B cell (primary cell): ENCODE results near the gene OTOF. TPM values are rescaled to one million over a fixed set of nuclear protein-coding genes. Genes with fewer than 3 reads are reported as not detected.

Experiments
- ATAC-seq: fragments of 200-7000 bp; cut with Tn5 transposase; one replicate; pipeline ENCODE4 v1.10.0; 2021; ENCODE audit warnings: low read depth, mild to moderate bottlenecking, moderate number of reproducible peaks, moderate library complexity
- CTCF ChIA-PET: fragments of 350-600 bp; sonication (Branson Sonifier 250); formaldehyde crosslinking; loops from one replicate; lab custom pipeline; 2021; ENCODE audit warnings: antibody characterized with exemption, inconsistent platforms; lab: Charles Lee
- POLR2A ChIA-PET: fragments of 350-600 bp; sonication (Branson Sonifier 250); formaldehyde crosslinking; loops from one replicate; lab custom pipeline; 2021; ENCODE audit warnings: antibody characterized with exemption; lab: Charles Lee
- DNase-seq: peaks from one replicate; pipeline ENCODE4 v3.0.0; 2013
- H2AFZ ChIP-seq: 2 replicates; pipeline ENCODE4 v1.6.1; 2012; ENCODE audit warnings: mild to moderate bottlenecking, low read depth, low read length; ENCODE audit not compliant: insufficient read depth, poor library complexity, severe bottlenecking
- H3K27ac ChIP-seq, 2 donors: 1 replicate in 1 of 2; 2 replicates in 1 of 2; pipeline ENCODE4 v1.5.1; 2012 to 2013; ENCODE audit warnings: low read length in 2 of 2, mild to moderate bottlenecking in 2 of 2, moderate library complexity in 1 of 2
- H3K27me3 ChIP-seq, 4 experiments: fragments of 200-600 bp in 1 of 4; sonication (generic) in 1 of 4; replicated peaks in 1 of 4; 1 replicate in 2 of 4; 2 replicates in 2 of 4; pipeline versions ENCODE4 v1.6.1 to v1.7.0; 2013 to 2016; ENCODE audit warnings: low read length in 3 of 4, mild to moderate bottlenecking in 2 of 4, mixed read lengths in 1 of 4, moderate library complexity in 1 of 4; ENCODE audit not compliant: insufficient read depth in 4 of 4, control insufficient read depth in 3 of 4; ENCODE audit errors: control extremely low read depth in 1 of 4
- H3K36me3 ChIP-seq, 2 experiments: replicated peaks in 1 of 2; 1 replicate in 1 of 2; 2 replicates in 1 of 2; pipeline versions ENCODE4 v1.6.1 to v1.7.1; 2013; ENCODE audit warnings: low read length in 1 of 2; ENCODE audit not compliant: insufficient read depth in 2 of 2, control insufficient read depth in 1 of 2; ENCODE audit errors: control extremely low read depth in 1 of 2, extremely low read depth in 1 of 2
- H3K4me1 ChIP-seq, 2 donors: fragments of 200-600 bp in 1 of 2; sonication (generic) in 1 of 2; 1 replicate in 1 of 2; 2 replicates in 1 of 2; pipeline versions ENCODE4 v1.5.1 to v1.6.1; 2013 to 2017; ENCODE audit warnings: low read length in 2 of 2; ENCODE audit not compliant: control insufficient read depth in 2 of 2, insufficient read depth in 2 of 2
- H3K4me2 ChIP-seq: replicated peaks from 2 replicates; pipeline ENCODE3; 2012; ENCODE audit warnings: mild to moderate bottlenecking, low read depth, low read length; ENCODE audit not compliant: poor library complexity, severe bottlenecking
- H3K4me3 ChIP-seq, 5 experiments: fragments of 200-600 bp in 1 of 5; sonication (generic) in 1 of 5; 1 replicate in 3 of 5; 2 replicates in 2 of 5; pipeline versions ENCODE4 v1.5.1 to v1.7.0; 2011 to 2016; ENCODE audit warnings: low read length in 4 of 5, mild to moderate bottlenecking in 4 of 5, low read depth in 2 of 5, control low read depth in 1 of 5, moderate library complexity in 1 of 5; ENCODE audit not compliant: insufficient read depth in 1 of 5; ENCODE audit errors: control extremely low read depth in 1 of 5, extremely low read depth in 1 of 5
- H3K79me2 ChIP-seq: fragments of 200-600 bp; sonication (generic); one replicate; pipeline ENCODE4 v1.6.0; 2016; ENCODE audit warnings: low read length; ENCODE audit not compliant: control insufficient read depth, insufficient read depth
- H3K9ac ChIP-seq: fragments of 200-600 bp; sonication (generic); 2 replicates; pipeline ENCODE4 v1.6.1; 2017; ENCODE audit warnings: mild to moderate bottlenecking, low read length, moderate library complexity
- H3K9me3 ChIP-seq, 3 donors: one replicate each; pipeline versions ENCODE4 v1.6.1 to v1.7.1; 2013; ENCODE audit warnings: low read length in 2 of 3; ENCODE audit not compliant: control insufficient read depth in 2 of 3, insufficient read depth in 1 of 3; ENCODE audit errors: control extremely low read depth in 1 of 3
- H4K20me1 ChIP-seq: 2 replicates; pipeline ENCODE4 v1.6.0; 2012; ENCODE audit warnings: mild to moderate bottlenecking, low read length; ENCODE audit not compliant: insufficient read depth, control insufficient read depth, poor library complexity, severe bottlenecking
- H3K27ac Mint-ChIP-seq: one replicate; pipeline ENCODE4 v1.8.0; 2021; ENCODE audit warnings: mixed read lengths
- H3K27me3 Mint-ChIP-seq: one replicate; pipeline ENCODE4 v1.8.0; 2021; ENCODE audit warnings: mixed read lengths
- H3K4me1 Mint-ChIP-seq: one replicate; pipeline ENCODE4 v1.8.0; 2021; ENCODE audit warnings: mixed read lengths
- H3K4me3 Mint-ChIP-seq: one replicate; pipeline ENCODE4 v1.8.0; 2021; ENCODE audit warnings: mixed read lengths
- H3K9me3 Mint-ChIP-seq: one replicate; pipeline ENCODE4 v1.8.0; 2022; ENCODE audit warnings: mixed read lengths; ENCODE audit not compliant: insufficient read depth
- EZH2 ChIP-seq: IDR thresholded peaks from 2 replicates; pipeline ENCODE4 v1.6.1; 2012; ENCODE audit warnings: borderline replicate concordance, low read depth, mild to moderate bottlenecking, moderate library complexity, low read length; ENCODE audit not compliant: insufficient read depth, poor library complexity, severe bottlenecking
- WGBS: methylation state at CpG from one replicate; pipeline ENCODE4 v1.1.5; 2013; ENCODE audit warnings: missing lambda C conversion rate; ENCODE audit not compliant: insufficient coverage; 5-methylcytosine and 5-hydroxymethylcytosine counted together
- intact Hi-C: fragments of 100-400 bp; cut with micrococcal nuclease; formaldehyde crosslinking; loops from one replicate; pipeline ENCODE4 v1.10.0; 2022
- polyA plus RNA-seq: library from polyadenylated mRNA; depleted of rRNA; stranded (reverse); fragments of >200 nt; gene quantifications from 2 replicates; pipeline ENCODE4 v1.2.3, GENCODE V29; 2012
- total RNA-seq, 2 donors: library from RNA; stranded (reverse); fragments of 120-200 nt in 1 of 2; gene quantifications; 1 replicate in 1 of 2; 2 replicates in 1 of 2; pipeline versions ENCODE4 v1.2.3 to v1.2.4, GENCODE V29; 2013 to 2022
- TF ChIP-seq, protein P1 (sequence below): fragments of 200-600 bp; IDR thresholded peaks from one replicate; pipeline ENCODE4 v1.8.0; 2022; ENCODE audit warnings: antibody characterized with exemption, mild to moderate bottlenecking

OTOF gene
- total and polyA plus RNA-seq, 2 donors (not counting 1 experiment from before 2014, with no cell fraction given) = not detected

DNA sequence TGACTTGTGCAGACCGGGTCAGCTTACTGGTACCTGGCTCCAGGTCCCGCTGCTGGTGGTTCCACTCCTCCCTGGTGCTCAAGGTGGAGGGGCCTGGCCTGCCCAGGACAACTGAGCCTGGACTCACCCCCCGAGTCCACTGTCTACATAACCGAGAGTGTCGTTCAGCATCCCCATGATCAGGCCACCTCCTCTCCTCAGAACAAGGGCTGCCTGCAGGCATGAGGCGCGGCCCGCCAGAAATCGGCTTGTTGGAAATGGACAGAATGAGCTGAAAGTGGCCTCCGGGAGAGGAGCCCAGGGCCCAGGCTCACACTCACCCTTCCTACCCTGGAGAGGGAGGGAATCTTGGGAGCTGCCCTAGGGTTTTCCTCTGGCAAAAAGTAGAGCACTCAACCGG, 38.9 kb upstream of the OTOF start:
- ATAC-seq = no peak
- H3K27ac ChIP-seq = no peak overlapping the region
- no peak overlapping the region for H3K4me3 ChIP-seq
- no peaks in the 10 kb centered on the region for H3K4me1 ChIP-seq
- Mint-ChIP-seq H3K4me1 (no peaks in the 10 kb centered on the region), H3K9me3 (no peaks in the 10 kb centered on the region), H3K27me3 (peaks cover 6% of the 10 kb centered on the region), H3K27ac (no peak overlapping the region), H3K4me3 (no peak overlapping the region)
- H3K9me3 ChIP-seq = no peaks in the 10 kb centered on the region
- POLR2A ChIA-PET = no interaction called here
- 81% methylated on average over 6 of the region's 11 CpGs for WGBS
- H3K9ac ChIP-seq = no peak overlapping the region
- no peak for DNase-seq
- H3K79me2 ChIP-seq = no peaks in the 10 kb centered on the region
- H3K27me3 ChIP-seq = no peaks in the 10 kb centered on the region
- TF ChIP-seq, protein P1, sequence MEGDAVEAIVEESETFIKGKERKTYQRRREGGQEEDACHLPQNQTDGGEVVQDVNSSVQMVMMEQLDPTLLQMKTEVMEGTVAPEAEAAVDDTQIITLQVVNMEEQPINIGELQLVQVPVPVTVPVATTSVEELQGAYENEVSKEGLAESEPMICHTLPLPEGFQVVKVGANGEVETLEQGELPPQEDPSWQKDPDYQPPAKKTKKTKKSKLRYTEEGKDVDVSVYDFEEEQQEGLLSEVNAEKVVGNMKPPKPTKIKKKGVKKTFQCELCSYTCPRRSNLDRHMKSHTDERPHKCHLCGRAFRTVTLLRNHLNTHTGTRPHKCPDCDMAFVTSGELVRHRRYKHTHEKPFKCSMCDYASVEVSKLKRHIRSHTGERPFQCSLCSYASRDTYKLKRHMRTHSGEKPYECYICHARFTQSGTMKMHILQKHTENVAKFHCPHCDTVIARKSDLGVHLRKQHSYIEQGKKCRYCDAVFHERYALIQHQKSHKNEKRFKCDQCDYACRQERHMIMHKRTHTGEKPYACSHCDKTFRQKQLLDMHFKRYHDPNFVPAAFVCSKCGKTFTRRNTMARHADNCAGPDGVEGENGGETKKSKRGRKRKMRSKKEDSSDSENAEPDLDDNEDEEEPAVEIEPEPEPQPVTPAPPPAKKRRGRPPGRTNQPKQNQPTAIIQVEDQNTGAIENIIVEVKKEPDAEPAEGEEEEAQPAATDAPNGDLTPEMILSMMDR = no peak
- no peak for TF ChIP-seq EZH2
- H4K20me1 ChIP-seq = no peaks in the 10 kb centered on the region
- no peaks in the 10 kb centered on the region for H3K36me3 ChIP-seq
- H3K4me2 ChIP-seq = no peak overlapping the region
- intact Hi-C loops = no loop called here
- CTCF ChIA-PET = no interaction called here
- no peak overlapping the region for H2AFZ ChIP-seq

DNA sequence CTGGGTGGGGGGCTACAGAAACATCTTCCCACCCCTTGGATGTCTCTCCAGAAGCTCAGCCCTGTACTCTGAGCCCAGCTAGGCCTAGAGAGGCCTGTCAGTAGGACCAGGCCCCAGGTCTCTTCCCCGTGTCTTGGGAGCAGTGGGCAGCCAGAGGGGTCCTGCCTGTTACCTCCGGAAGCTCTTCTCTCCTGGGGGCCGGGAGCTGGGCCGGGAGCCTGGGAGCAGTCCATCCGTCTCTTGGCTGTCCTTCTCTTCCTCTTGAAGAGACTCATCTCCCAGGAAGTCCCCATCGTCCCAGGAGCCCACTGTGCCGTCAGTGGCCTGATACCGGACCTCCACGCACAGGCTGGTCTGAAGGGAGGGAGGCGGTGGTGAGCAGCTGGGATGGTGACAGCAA, 38.3 kb upstream of the OTOF start:
- Histone ChIP-seq H3K4me2 (no peak overlapping the region), H3K4me1 (no peaks in the 10 kb centered on the region), H3K36me3 (no peaks in the 10 kb centered on the region), H3K27me3 (no peaks in the 10 kb centered on the region), H3K9me3 (no peaks in the 10 kb centered on the region), H3K4me3 (no peak overlapping the region), H3K27ac (no peak overlapping the region), H4K20me1 (no peaks in the 10 kb centered on the region), H2AFZ (no peak overlapping the region), H3K9ac (no peak overlapping the region), H3K79me2 (no peaks in the 10 kb centered on the region)
- intact Hi-C loops = no loop called here
- no peak for TF ChIP-seq EZH2
- TF ChIP-seq, protein P1 = no peak
- WGBS = 91% methylated on average over 7 of the region's 10 CpGs
- Mint-ChIP-seq H3K27me3 (peaks cover 6% of the 10 kb centered on the region), H3K4me3 (no peak overlapping the region), H3K27ac (no peak overlapping the region), H3K9me3 (no peaks in the 10 kb centered on the region), H3K4me1 (no peaks in the 10 kb centered on the region)
- POLR2A ChIA-PET = no interaction called here
- no peak for ATAC-seq
- no peak for DNase-seq
- CTCF ChIA-PET = no interaction called here
